AG04450 (cell line): ENCODE data around the gene ARF1. TPM values are rescaled to one million over a fixed set of nuclear protein-coding genes. Genes with fewer than 3 reads are reported as not detected.

Source experiments
- CTCF ChIA-PET: fragments of 300-600, 350-600 bp; formaldehyde crosslinking; extraction: SDS; loops from one replicate; lab custom pipeline; 2022; ENCODE audit warnings: antibody characterized with exemption, inconsistent platforms; lab: Charles Lee
- POLR2A ChIA-PET: fragments of 350-600 bp; formaldehyde crosslinking; extraction: SDS; loops from one replicate; lab custom pipeline; 2021; ENCODE audit warnings: antibody characterized with exemption, inconsistent platforms; lab: Yijun Ruan, JAX
- DNase-seq: peaks from one replicate; pipeline ENCODE4 v3.0.0-alpha.2; 2011; ENCODE audit warnings: low read depth, low spot score
- H3K27ac ChIP-seq: one replicate; pipeline ENCODE4 v1.5.1; 2012; ENCODE audit warnings: low read depth, low read length, control low read depth
- H3K27me3 ChIP-seq: one replicate; pipeline ENCODE4 v1.6.0; 2012; ENCODE audit warnings: low read length; ENCODE audit not compliant: control insufficient read depth, insufficient read depth
- H3K4me3 ChIP-seq: 2 replicates; pipeline ENCODE4 v1.5.1; 2011; ENCODE audit warnings: mild to moderate bottlenecking, low read depth, low read length, control low read depth
- H3K9me3 ChIP-seq: 2 replicates; pipeline ENCODE4 v1.5.1; 2012; ENCODE audit warnings: low read length; ENCODE audit not compliant: control insufficient read depth, insufficient read depth
- CTCF ChIP-seq: IDR thresholded peaks from 2 replicates; pipeline ENCODE4 v1.5.1; 2011; ENCODE audit warnings: low read depth, low read length, control low read depth, inconsistent platforms
- polyA plus RNA-seq: library from polyadenylated mRNA; depleted of rRNA; stranded (reverse); fragments of >200 nt; gene quantifications from 2 replicates; pipeline ENCODE4 v1.2.3, GENCODE V29; 2011

The ARF1 gene
- polyA plus RNA-seq, 1 experiment, result 445 TPM

GRCh38 chr1:228039986-228040385 lies 42.5 kb upstream of the ARF1 start:
- ChIA-PET POLR2A (no interaction called here), CTCF (no interaction called here)
- Histone ChIP-seq H3K27ac (no peak overlapping the region), H3K9me3 (no peaks in the 10 kb centered on the region; the same call in 1 of the 2 replicates), H3K4me3 (no peak overlapping the region), H3K27me3 (peaks cover 40% of the 10 kb centered on the region)
- TF ChIP-seq CTCF, result no peak
- DNase-seq, result no peak

- ChIA-PET CTCF (no interaction called here), POLR2A (no interaction called here)
- no peak for DNase-seq
- no peak for TF ChIP-seq CTCF
- H3K4me3 ChIP-seq, result no peak overlapping the region
- H3K27ac ChIP-seq, result no peak overlapping the region
- peaks cover 41% of the 10 kb centered on the region for H3K27me3 ChIP-seq
- no peaks in the 10 kb centered on the region; the same call in 1 of the 2 replicates for H3K9me3 ChIP-seq
Observed at GRCh38 chr1:228041316-228041715, 41.2 kb upstream of the ARF1 start.

- H3K9me3 ChIP-seq, result no peaks in the 10 kb centered on the region; the same call in 1 of the 2 replicates
- H3K27me3 ChIP-seq, result peaks cover 30% of the 10 kb centered on the region
- POLR2A ChIA-PET, result no interaction called here
Observed at GRCh38 chr1:228042508-228042907, 40.0 kb upstream of the ARF1 start.

GRCh38 chr1:228043281-228043848 lies 39.1 kb upstream of the ARF1 start:
- Histone ChIP-seq H3K27me3 (peaks cover 26% of the 10 kb centered on the region), H3K27ac (no peak overlapping the region), H3K4me3 (no peak overlapping the region), H3K9me3 (no peaks in the 10 kb centered on the region; the same call in 1 of the 2 replicates)
- no peak for TF ChIP-seq CTCF
- ChIA-PET POLR2A (no interaction called here), CTCF (no interaction called here)
- no peak for DNase-seq

More at GRCh38 chr1:228042508-228042907, 40.0 kb upstream of the ARF1 start:
- no peak for DNase-seq
- Histone ChIP-seq H3K27ac (no peak overlapping the region), H3K4me3 (no peak overlapping the region)
- TF ChIP-seq CTCF, result no peak
- CTCF ChIA-PET, result no interaction called here

DNA sequence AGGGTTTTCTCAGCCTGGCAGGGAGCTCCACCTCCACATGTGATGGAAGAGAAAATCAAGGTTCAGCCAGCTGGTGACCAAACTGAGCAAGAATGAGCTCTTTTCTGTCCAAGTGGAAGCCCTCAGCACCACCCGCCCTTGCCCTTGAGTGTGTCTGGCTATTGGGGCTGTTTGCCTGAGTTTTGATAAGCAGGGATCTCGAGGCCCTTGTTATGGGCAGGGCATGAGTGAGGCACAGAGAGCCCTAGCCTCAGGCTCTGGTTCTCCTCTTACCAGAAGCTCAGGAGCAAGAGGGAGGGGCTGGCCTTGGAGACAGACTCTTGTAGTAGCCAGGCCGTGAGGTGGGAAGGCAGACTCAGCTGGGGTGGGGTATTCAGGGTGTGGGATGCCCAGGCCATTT lies 37.5 kb upstream of the ARF1 start:
- CTCF ChIA-PET, result no interaction called here
- POLR2A ChIA-PET, result no interaction called here
- no peak for DNase-seq
- Histone ChIP-seq H3K9me3 (no peaks in the 10 kb centered on the region; the same call in 1 of the 2 replicates), H3K27me3 (peaks cover 11% of the 10 kb centered on the region), H3K4me3 (no peak overlapping the region), H3K27ac (no peak overlapping the region)
- TF ChIP-seq CTCF, result no peak
